Calu3 (cell line): Measurements from ENCODE around the gene PI4KA. TPM values are rescaled to one million over a fixed set of nuclear protein-coding genes. Genes with fewer than 3 reads are reported as not detected.
"Not testable (repeated sequence)": the region's sequence is repeated elsewhere in the genome, so short reads cannot be mapped to it uniquely, and the experiment has no call there.

Experiments
- BruUV-seq: library from RNA; stranded (reverse); fragments of 400-500 nt; replicated peaks from 2 replicates; lab custom pipeline; 2021; lab: Mats Ljungman, UMichigan
- CTCF ChIA-PET: fragments of 300-600 bp; sonication (Branson Sonifier 250); formaldehyde crosslinking; loops from one replicate; lab custom pipeline; 2022; ENCODE audit warnings: antibody characterized with exemption; lab: Charles Lee
- DNase-seq: peaks from one replicate; pipeline ENCODE4 v3.0.0; 2022
- H3K27ac Mint-ChIP-seq: one replicate; pipeline ENCODE4 v1.8.0; 2022; ENCODE audit warnings: mixed read lengths; ENCODE audit not compliant: unreplicated experiment
- H3K27me3 Mint-ChIP-seq: one replicate; pipeline ENCODE4 v1.8.0; 2022; ENCODE audit warnings: mixed read lengths; ENCODE audit not compliant: unreplicated experiment
- H3K36me3 Mint-ChIP-seq: one replicate; pipeline ENCODE4 v1.8.0; 2022; ENCODE audit warnings: mild to moderate bottlenecking, moderate library complexity, mixed read lengths; ENCODE audit not compliant: insufficient read depth, unreplicated experiment
- H3K4me1 Mint-ChIP-seq: one replicate; pipeline ENCODE4 v1.8.0; 2022; ENCODE audit warnings: mild to moderate bottlenecking, low read depth, mixed read lengths; ENCODE audit not compliant: unreplicated experiment
- H3K4me3 Mint-ChIP-seq: one replicate; pipeline ENCODE4 v1.8.0; 2022; ENCODE audit warnings: mild to moderate bottlenecking, low read depth, moderate library complexity, mixed read lengths; ENCODE audit not compliant: unreplicated experiment
- H3K9me3 Mint-ChIP-seq: one replicate; pipeline ENCODE4 v1.8.0; 2022; ENCODE audit warnings: low read depth, mixed read lengths; ENCODE audit not compliant: unreplicated experiment
- CTCF ChIP-seq: fragments of 200-600 bp; IDR thresholded peaks from one replicate; pipeline ENCODE4 v1.8.0; 2022; ENCODE audit warnings: antibody characterized with exemption; ENCODE audit not compliant: unreplicated experiment
- intact Hi-C: fragments of 100-400 bp; cut with micrococcal nuclease; formaldehyde crosslinking; loops from one replicate; pipeline ENCODE4 v1.10.0; 2022; ENCODE audit not compliant: unreplicated experiment
- total RNA-seq: library from RNA; stranded (reverse); gene quantifications from 2 replicates; pipeline ENCODE4 v1.2.3, GENCODE V29; 2022

Gene PI4KA
- total RNA-seq, 1 experiment from 2014 or later, result 77.9 TPM

GRCh38 chr22:20904008-20904979 is 45.7 kb upstream of the PI4KA start:
- Mint-ChIP-seq H3K36me3 (no peaks in the 10 kb centered on the region), H3K27ac (peak overlapping the region; percentile 47), H3K4me3 (no peak overlapping the region), H3K9me3 (no peaks in the 10 kb centered on the region), H3K4me1 (peaks cover 11% of the 10 kb centered on the region), H3K27me3 (no peaks in the 10 kb centered on the region)
- TF ChIP-seq CTCF, result no peak
- BruUV-seq, result no TSS peak
- DNase-seq, result peak; percentile 36
- CTCF ChIA-PET, result interaction anchor here (0.5 to 1.1 kb wide), 2 partner anchors 13 kb away, joined by 3 to 5 read pairs; partner anchors contain the start of gene CRKL
- intact Hi-C loops, result no loop called here

GRCh38 chr22:20903093-20903492 is 44.5 kb upstream of the PI4KA start:
- intact Hi-C loops, result no loop called here
- Mint-ChIP-seq H3K4me3 (no peak overlapping the region), H3K27ac (no peak overlapping the region), H3K4me1 (peaks cover 11% of the 10 kb centered on the region), H3K36me3 (no peaks in the 10 kb centered on the region), H3K9me3 (no peaks in the 10 kb centered on the region), H3K27me3 (no peaks in the 10 kb centered on the region)
- no peak for TF ChIP-seq CTCF
- no TSS peak for BruUV-seq
- no peak for DNase-seq
- CTCF ChIA-PET, result no interaction called here

GRCh38 chr22:20901093-20902033 is 42.8 kb upstream of the PI4KA start:
- peaks cover 11% of the 10 kb centered on the region for H3K4me1 Mint-ChIP-seq
- H3K36me3 Mint-ChIP-seq, H3K9me3 Mint-ChIP-seq, H3K27ac Mint-ChIP-seq, BruUV-seq, H3K4me3 Mint-ChIP-seq, intact Hi-C loops, H3K27me3 Mint-ChIP-seq, DNase-seq: not testable (repeated sequence)
- CTCF ChIA-PET, result interaction anchor here (0.6 to 1.2 kb wide), 5 partner anchors 12 to 888 kb away, joined by 3 to 5 read pairs (median 4); no protein-coding TSS in a partner anchor

GRCh38 chr22:20899827-20900423 is 41.3 kb upstream of the PI4KA start:
- intact Hi-C loops, result no loop called here
- no peaks in the 10 kb centered on the region for H3K9me3 Mint-ChIP-seq
- no peak overlapping the region for H3K4me3 Mint-ChIP-seq
- BruUV-seq, result no TSS peak
- no peak overlapping the region for H3K27ac Mint-ChIP-seq
- TF ChIP-seq CTCF, result no peak
- CTCF ChIA-PET, result interaction anchor here (0.6 kb wide), 2 partner anchors 142 to 429 kb away, joined by 3 to 5 read pairs; no protein-coding TSS in a partner anchor
- no peak for DNase-seq
- no peaks in the 10 kb centered on the region for H3K36me3 Mint-ChIP-seq
- no peaks in the 10 kb centered on the region for H3K27me3 Mint-ChIP-seq
- peaks cover 7% of the 10 kb centered on the region for H3K4me1 Mint-ChIP-seq

GRCh38 chr22:20897737-20898136 is 39.1 kb upstream of the PI4KA start:
- H3K36me3 Mint-ChIP-seq, H3K4me1 Mint-ChIP-seq, BruUV-seq, H3K27me3 Mint-ChIP-seq, intact Hi-C loops, H3K27ac Mint-ChIP-seq, H3K4me3 Mint-ChIP-seq, H3K9me3 Mint-ChIP-seq, DNase-seq: not testable (repeated sequence)
- CTCF ChIA-PET, result interaction anchor here (0.7 kb wide), 1 partner anchor 745 kb away, joined by 6 read pairs; no protein-coding TSS in a partner anchor
